Measurements from ENCODE around the gene CXorf49. TPM values are rescaled to one million over a fixed set of nuclear protein-coding genes. Genes with fewer than 3 reads are reported as not detected.
"Not testable (repeated sequence)": the region's sequence is repeated elsewhere in the genome, so short reads cannot be mapped to it uniquely, and the experiment has no call there.

Gene CXorf49
- total RNA-seq, 1 experiment from 2014 or later, result not detected

GRCh38 chrX:71697466-71698298 is 20.4 kb downstream of the CXorf49 start:
- H3K27me3 ChIP-seq (replicated peaks); H3K9me3 ChIP-seq (replicated peaks); H3K4me1 ChIP-seq (replicated peaks); H3K36me3 ChIP-seq; H3K4me3 ChIP-seq; DNase-seq (ENCODE audit: low read depth in 1 of 2, low spot score in 2 of 2); H3K27ac ChIP-seq: not testable (repeated sequence)

GRCh38 chrX:71696641-71697465 is 21.2 kb downstream of the CXorf49 start:
- H3K27me3 ChIP-seq (replicated peaks); H3K4me3 ChIP-seq; H3K4me1 ChIP-seq (replicated peaks); H3K9me3 ChIP-seq (replicated peaks); DNase-seq (ENCODE audit: low read depth in 1 of 2, low spot score in 2 of 2); H3K36me3 ChIP-seq; H3K27ac ChIP-seq: not testable (repeated sequence)

GRCh38 chrX:71679575-71680207 is 38.4 kb downstream of the CXorf49 start:
- Histone ChIP-seq H3K36me3 (no peaks in the 10 kb centered on the region), H3K4me1 (replicated peaks) (no peaks in the 10 kb centered on the region), H3K27ac (no peak overlapping the region), H3K4me3 (no peak overlapping the region), H3K9me3 (replicated peaks) (no peaks in the 10 kb centered on the region), H3K27me3 (replicated peaks) (no peaks in the 10 kb centered on the region)
- DNase-seq (ENCODE audit: low read depth in 1 of 2, low spot score in 2 of 2), result no peak

GRCh38 chrX:71677195-71677594 is 40.9 kb downstream of the CXorf49 start:
- not testable (repeated sequence) for H3K36me3 ChIP-seq; H3K4me3 ChIP-seq; H3K27ac ChIP-seq; H3K27me3 ChIP-seq (replicated peaks); H3K4me1 ChIP-seq (replicated peaks); DNase-seq (ENCODE audit: low read depth in 1 of 2, low spot score in 2 of 2); H3K9me3 ChIP-seq (replicated peaks)

GRCh38 chrX:71676068-71676795 is 41.9 kb downstream of the CXorf49 start:
- not testable (repeated sequence) for H3K9me3 ChIP-seq (replicated peaks); H3K27me3 ChIP-seq (replicated peaks); H3K4me3 ChIP-seq; H3K36me3 ChIP-seq; H3K4me1 ChIP-seq (replicated peaks); H3K27ac ChIP-seq
- DNase-seq (ENCODE audit: low read depth in 1 of 2, low spot score in 2 of 2), result peak in 1 of 2 experiments; percentile 18

- not testable (repeated sequence) for H3K27me3 ChIP-seq (replicated peaks); H3K4me1 ChIP-seq (replicated peaks); H3K27ac ChIP-seq; H3K36me3 ChIP-seq; H3K4me3 ChIP-seq; H3K9me3 ChIP-seq (replicated peaks); DNase-seq (ENCODE audit: low read depth in 1 of 2, low spot score in 2 of 2)
Measured at GRCh38 chrX:71675636-71676035, 42.4 kb downstream of the CXorf49 start.

- Histone ChIP-seq H3K27ac (no peak overlapping the region), H3K4me3 (no peak overlapping the region)
Measured at GRCh38 chrX:71671938-71672337, 46.1 kb downstream of the CXorf49 start.

GRCh38 chrX:71671043-71671780 is 46.9 kb downstream of the CXorf49 start:
- no peak overlapping the region for H3K27ac ChIP-seq
- no peaks in the 10 kb centered on the region for H3K9me3 ChIP-seq (replicated peaks)
- H3K4me3 ChIP-seq, result no peak overlapping the region
- no peak for DNase-seq (ENCODE audit: low read depth in 1 of 2, low spot score in 2 of 2)
- no peaks in the 10 kb centered on the region for H3K27me3 ChIP-seq (replicated peaks)
- H3K36me3 ChIP-seq, result no peaks in the 10 kb centered on the region
- H3K4me1 ChIP-seq (replicated peaks), result no peaks in the 10 kb centered on the region

More at GRCh38 chrX:71671938-71672337, 46.1 kb downstream of the CXorf49 start:
- Histone ChIP-seq H3K27me3 (replicated peaks) (no peaks in the 10 kb centered on the region), H3K4me1 (replicated peaks) (no peaks in the 10 kb centered on the region), H3K9me3 (replicated peaks) (no peaks in the 10 kb centered on the region), H3K36me3 (no peaks in the 10 kb centered on the region)
- DNase-seq (ENCODE audit: low read depth in 1 of 2, low spot score in 2 of 2), result no peak

GRCh38 chrX:71669947-71670346 is 48.1 kb downstream of the CXorf49 start:
- H3K36me3 ChIP-seq; H3K4me1 ChIP-seq (replicated peaks); H3K27me3 ChIP-seq (replicated peaks); H3K4me3 ChIP-seq; H3K9me3 ChIP-seq (replicated peaks); H3K27ac ChIP-seq: not testable (repeated sequence)
- peak in 1 of 2 experiments; percentile 25 for DNase-seq (ENCODE audit: low read depth in 1 of 2, low spot score in 2 of 2)

- Histone ChIP-seq H3K4me1 (replicated peaks) (no peaks in the 10 kb centered on the region), H3K4me3 (no peak overlapping the region), H3K27me3 (replicated peaks) (no peaks in the 10 kb centered on the region), H3K27ac (no peak overlapping the region), H3K9me3 (replicated peaks) (no peaks in the 10 kb centered on the region), H3K36me3 (no peaks in the 10 kb centered on the region)
- DNase-seq (ENCODE audit: low read depth in 1 of 2, low spot score in 2 of 2), result peak in 1 of 2 experiments; percentile 17
Measured at GRCh38 chrX:71669492-71669891, 48.6 kb downstream of the CXorf49 start.

- Histone ChIP-seq H3K9me3 (replicated peaks) (no peaks in the 10 kb centered on the region), H3K27me3 (replicated peaks) (no peaks in the 10 kb centered on the region), H3K4me1 (replicated peaks) (no peaks in the 10 kb centered on the region), H3K36me3 (no peaks in the 10 kb centered on the region), H3K27ac (no peak overlapping the region), H3K4me3 (no peak overlapping the region)
- peak in 1 of 2 experiments; percentile 17 for DNase-seq (ENCODE audit: low read depth in 1 of 2, low spot score in 2 of 2)
Measured at GRCh38 chrX:71668248-71668595, 49.9 kb downstream of the CXorf49 start.

GRCh38 chrX:71667328-71668247 is 50.5 kb downstream of the CXorf49 start, which contains the start of gene LOC101059915:
TSS of gene LOC101059915 (plus strand) at chrX:71667546.
- no peaks in the 10 kb centered on the region for H3K9me3 ChIP-seq (replicated peaks)
- peak in 1 of 2 experiments; percentile 27 for DNase-seq (ENCODE audit: low read depth in 1 of 2, low spot score in 2 of 2)
- H3K36me3 ChIP-seq, result no peaks in the 10 kb centered on the region
- no peaks in the 10 kb centered on the region for H3K4me1 ChIP-seq (replicated peaks)
- no peak within 1 kb of the TSS for H3K27ac ChIP-seq
- H3K4me3 ChIP-seq, result no peak within 1 kb of the TSS
- no peaks in the 10 kb centered on the region for H3K27me3 ChIP-seq (replicated peaks)
